Endothelial cell of umbilical vein (primary cell): ENCODE data around the gene SYNJ2BP.

ENCODE experiments used
- CTCF ChIP-seq, 2 donors: IDR thresholded peaks; 1 replicate in 1 of 2; 2 replicates in 1 of 2; pipeline ENCODE4 v1.5.1; 2011; ENCODE audit warnings: low read length in 2 of 2, mild to moderate bottlenecking in 2 of 2, moderate library complexity in 2 of 2, control low read depth in 1 of 2, inconsistent platforms in 1 of 2, low read depth in 1 of 2; ENCODE audit not compliant: insufficient read depth in 1 of 2; ENCODE audit errors: extremely low read depth in 1 of 2
- EZH2 ChIP-seq: IDR thresholded peaks from 2 replicates; pipeline ENCODE4 v1.6.1; 2012; ENCODE audit warnings: borderline replicate concordance, low read depth, mild to moderate bottlenecking, moderate library complexity, low read length, inconsistent platforms; ENCODE audit not compliant: severe bottlenecking
- MYC ChIP-seq: IDR thresholded peaks from one replicate; pipeline ENCODE4 v1.6.1; 2011; ENCODE audit warnings: mild to moderate bottlenecking, low read depth, low read length

DNA sequence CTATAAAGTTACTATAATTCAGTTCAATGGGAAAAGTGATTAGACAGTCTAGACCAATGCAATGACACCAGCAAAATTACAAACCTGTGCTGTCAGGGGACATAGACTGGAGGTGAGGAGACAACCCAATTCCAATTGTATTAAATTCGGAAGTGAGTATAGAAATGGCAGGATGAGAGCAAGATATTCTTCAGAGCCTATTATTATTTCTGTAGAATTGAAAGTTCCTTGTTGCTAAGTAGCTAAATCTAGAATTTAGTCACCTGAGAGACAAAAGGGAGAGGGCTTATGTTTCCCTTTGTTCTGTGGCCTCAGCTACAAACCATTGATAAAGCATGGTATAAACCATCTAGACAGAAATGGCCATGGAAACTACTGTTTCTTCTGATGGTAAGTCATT lies 35.0 kb upstream of the SYNJ2BP start, which contains the start of gene ADAM21:
- TF ChIP-seq EZH2 (no peak), CTCF (IDR thresholded peaks at IDR 0.05; ENCODE audit: extremely low read depth in 1 of 2, insufficient read depth in 1 of 2, low read depth in 1 of 2, low read length in 2 of 2) (no peak), MYC (no peak)
